H1 (cell line): ENCODE data around the gene AATK. TPM values are rescaled to one million over a fixed set of nuclear protein-coding genes. Genes with fewer than 3 reads are reported as not detected.

Source experiments
- CTCF ChIA-PET: fragments of 300-600 bp; sonication (Branson Sonifier 250); formaldehyde crosslinking; loops from one replicate; lab custom pipeline; 2021; ENCODE audit not compliant: partially characterized antibody; lab: Charles Lee
- POLR2A ChIA-PET: fragments of 300-600 bp; sonication (Branson Sonifier 250); formaldehyde crosslinking; loops from one replicate; lab custom pipeline; 2021; ENCODE audit warnings: inconsistent platforms; ENCODE audit not compliant: partially characterized antibody; lab: Charles Lee
- DNase-seq, 2 experiments: peaks; one replicate each; pipeline versions ENCODE4 v3.0.0 to v3.0.0-alpha.2; 2010 to 2022; ENCODE audit warnings: low spot score in 2 of 2, low read depth in 1 of 2, mixed read lengths in 1 of 2
- FAIRE-seq: peaks from 2 replicates; lab custom pipeline; 2011; peaks lifted over from hg19 to GRCh38; lab: Jason Lieb, UNC
- H2AFZ ChIP-seq: 2 replicates; pipeline ENCODE4 v1.8.1; 2012; ENCODE audit warnings: low read length, inconsistent platforms
- H2AK5ac ChIP-seq: 2 replicates; pipeline ENCODE4 v1.6.1; 2013; ENCODE audit warnings: low read depth, low read length
- H2BK120ac ChIP-seq: replicated peaks from 2 replicates; pipeline ENCODE3; 2013; ENCODE audit warnings: low read depth, low read length, inconsistent platforms
- H2BK12ac ChIP-seq: 2 replicates; pipeline ENCODE4 v1.6.1; 2013; ENCODE audit warnings: low read depth, low read length
- H2BK15ac ChIP-seq: 2 replicates; pipeline ENCODE4 v1.6.1; 2013; ENCODE audit warnings: low read length
- H2BK20ac ChIP-seq: 2 replicates; pipeline ENCODE4 v1.6.1; 2013; ENCODE audit warnings: low read length
- H2BK5ac ChIP-seq: 2 replicates; pipeline ENCODE4 v1.6.1; 2013; ENCODE audit warnings: low read depth, low read length
- H3K14ac ChIP-seq: 2 replicates; pipeline ENCODE4 v1.6.1; 2013; ENCODE audit warnings: inconsistent platforms; ENCODE audit not compliant: insufficient read length
- H3K18ac ChIP-seq: 2 replicates; pipeline ENCODE4 v1.6.1; 2013; ENCODE audit warnings: low read length; ENCODE audit errors: extremely low read depth
- H3K23ac ChIP-seq: 2 replicates; pipeline ENCODE4 v1.6.1; 2013; ENCODE audit warnings: inconsistent platforms; ENCODE audit not compliant: insufficient read length
- H3K23me2 ChIP-seq: 2 replicates; pipeline ENCODE4 v1.6.1; 2013; ENCODE audit warnings: low read depth, low read length
- H3K27ac ChIP-seq: 2 replicates; pipeline ENCODE4 v1.6.1; 2011; ENCODE audit warnings: low read depth, low read length, inconsistent platforms
- H3K27me3 ChIP-seq, 4 experiments: replicated peaks in 1 of 4; 1 replicate in 1 of 4; 2 replicates in 3 of 4; pipeline versions ENCODE4 v1.6.1 to v1.8.1; 2011 to 2013; ENCODE audit warnings: low read length in 3 of 4, mild to moderate bottlenecking in 3 of 4, inconsistent platforms in 2 of 4, mixed read lengths in 2 of 4, moderate library complexity in 1 of 4; ENCODE audit not compliant: control insufficient read depth in 3 of 4, insufficient read depth in 3 of 4; ENCODE audit errors: extremely low read depth in 1 of 4
- H3K36me3 ChIP-seq, 4 experiments: 2 replicates each; pipeline versions ENCODE4 v1.6.1 to v1.8.1; 2011 to 2013; ENCODE audit warnings: mild to moderate bottlenecking in 4 of 4, low read length in 3 of 4, moderate library complexity in 2 of 4, control low read depth in 1 of 4, inconsistent platforms in 1 of 4; ENCODE audit not compliant: insufficient read depth in 4 of 4, control insufficient read depth in 2 of 4
- H3K4ac ChIP-seq: replicated peaks from 2 replicates; pipeline ENCODE3; 2013; ENCODE audit warnings: low read length, low read depth, mixed read lengths, inconsistent platforms; ENCODE audit not compliant: insufficient read length
- H3K4me1 ChIP-seq, 4 experiments: replicated peaks in 1 of 4; 1 replicate in 1 of 4; 2 replicates in 3 of 4; pipeline versions ENCODE4 v1.6.1 to v1.8.1; 2011 to 2013; ENCODE audit warnings: low read length in 3 of 4, inconsistent platforms in 2 of 4, mixed read lengths in 1 of 4; ENCODE audit not compliant: insufficient read depth in 4 of 4, control insufficient read depth in 3 of 4
- H3K4me2 ChIP-seq, 2 experiments: 2 replicates each; pipeline versions ENCODE4 v1.6.1 to v1.8.1; 2011 to 2013; ENCODE audit warnings: low read depth in 2 of 2, low read length in 2 of 2, control low read depth in 1 of 2, inconsistent platforms in 1 of 2, mild to moderate bottlenecking in 1 of 2; ENCODE audit not compliant: insufficient read depth in 1 of 2
- H3K4me3 ChIP-seq, 4 experiments: fragments of 200-600, 300-600 bp in 1 of 4; sonication (generic), shearing (Covaris generic), sonication (Bioruptor Twin) in 1 of 4; 2 replicates each; pipeline versions ENCODE4 v1.5.1 to v1.8.1; 2011 to 2016; ENCODE audit warnings: low read length in 4 of 4, low read depth in 3 of 4, control low read depth in 2 of 4, inconsistent platforms in 2 of 4, mild to moderate bottlenecking in 2 of 4, mixed read lengths in 1 of 4, moderate library complexity in 1 of 4; ENCODE audit not compliant: insufficient read depth in 2 of 4; ENCODE audit errors: extremely low read depth in 1 of 4
- H3K56ac ChIP-seq: replicated peaks from 2 replicates; pipeline ENCODE3; 2013; ENCODE audit warnings: low read depth, mild to moderate bottlenecking, mixed read lengths, low read length, inconsistent platforms; ENCODE audit not compliant: insufficient read length
- H3K79me1 ChIP-seq: 2 replicates; pipeline ENCODE4 v1.6.1; 2013; ENCODE audit warnings: low read depth, low read length, control low read depth
- H3K79me2 ChIP-seq, 2 experiments: 2 replicates each; pipeline versions ENCODE4 v1.6.1 to v1.8.1; 2012 to 2013; ENCODE audit warnings: low read length in 2 of 2, mild to moderate bottlenecking in 2 of 2, inconsistent platforms in 1 of 2; ENCODE audit not compliant: insufficient read depth in 2 of 2, control insufficient read depth in 1 of 2
- H3K9ac ChIP-seq, 4 experiments: replicated peaks in 1 of 4; 1 replicate in 1 of 4; 2 replicates in 3 of 4; pipeline versions ENCODE4 v1.6.1 to v1.8.1; 2011 to 2013; ENCODE audit warnings: low read depth in 3 of 4, low read length in 3 of 4, control low read depth in 2 of 4, mild to moderate bottlenecking in 2 of 4, moderate library complexity in 2 of 4, inconsistent platforms in 1 of 4; ENCODE audit errors: extremely low read depth in 1 of 4
- H3K9me3 ChIP-seq, 2 experiments: 2 replicates each; pipeline versions ENCODE4 v1.6.1 to v1.8.1; 2012 to 2013; ENCODE audit warnings: mild to moderate bottlenecking in 2 of 2, moderate library complexity in 2 of 2, control low read depth in 1 of 2, inconsistent platforms in 1 of 2, low read depth in 1 of 2, low read length in 1 of 2, mixed read lengths in 1 of 2; ENCODE audit not compliant: insufficient read depth in 2 of 2
- H4K20me1 ChIP-seq, 2 experiments: replicated peaks in 1 of 2; 2 replicates each; pipeline versions ENCODE3 to v1.8.1; 2011 to 2013; ENCODE audit warnings: inconsistent platforms in 2 of 2, low read length in 2 of 2, mild to moderate bottlenecking in 1 of 2; ENCODE audit not compliant: insufficient read depth in 2 of 2, control insufficient read depth in 1 of 2
- H4K5ac ChIP-seq: 2 replicates; pipeline ENCODE4 v1.6.1; 2013; ENCODE audit warnings: low read length, low read depth, mixed read lengths, inconsistent platforms; ENCODE audit not compliant: insufficient read length
- H4K8ac ChIP-seq: 2 replicates; pipeline ENCODE4 v1.8.0; 2013; ENCODE audit warnings: mild to moderate bottlenecking, moderate library complexity, low read length, inconsistent platforms; ENCODE audit not compliant: insufficient read depth; ENCODE audit errors: extremely low read depth
- H4K91ac ChIP-seq: replicated peaks from 2 replicates; pipeline ENCODE3; 2013; ENCODE audit warnings: low read length, mixed read lengths, inconsistent platforms; ENCODE audit not compliant: insufficient read length
- CEBPB ChIP-seq: IDR thresholded peaks from 2 replicates; pipeline ENCODE4 v1.6.1; 2012; ENCODE audit warnings: low read depth, low read length
- CHD2 ChIP-seq: IDR thresholded peaks from 2 replicates; pipeline ENCODE4 v1.6.1; 2012; ENCODE audit warnings: low read length, improper control_type of control experiment
- CTBP2 ChIP-seq: IDR thresholded peaks from 2 replicates; pipeline ENCODE4 v1.7.0; 2011; ENCODE audit warnings: borderline replicate concordance, mild to moderate bottlenecking, moderate library complexity, mixed read lengths, low read length; ENCODE audit not compliant: insufficient read depth, insufficient read length
- HDAC2 ChIP-seq, 2 experiments: fragments of 300-600 bp in 1 of 2; sonication (generic) in 1 of 2; IDR thresholded peaks; 2 replicates each; pipeline ENCODE4 v1.6.1; 2011 to 2012; ENCODE audit warnings: low read depth in 2 of 2, low read length in 2 of 2, mild to moderate bottlenecking in 2 of 2, moderate library complexity in 2 of 2, borderline replicate concordance in 1 of 2, inconsistent platforms in 1 of 2
- JUN ChIP-seq: IDR thresholded peaks from 2 replicates; pipeline ENCODE4 v1.6.1; 2011; ENCODE audit warnings: low read depth, mild to moderate bottlenecking, improper control_type of control experiment, low read length
- NRF1 ChIP-seq: IDR thresholded peaks from 2 replicates; pipeline ENCODE4 v1.6.1; 2011; ENCODE audit warnings: mild to moderate bottlenecking, low read depth, low read length, improper control_type of control experiment
- POLR2A ChIP-seq, 2 experiments: IDR thresholded peaks; 1 replicate in 1 of 2; 2 replicates in 1 of 2; pipeline ENCODE4 v1.6.1; 2011; ENCODE audit warnings: low read depth in 2 of 2, low read length in 2 of 2, mild to moderate bottlenecking in 2 of 2; ENCODE audit errors: control extremely low read depth in 1 of 2
- POLR2AphosphoS5 ChIP-seq: IDR thresholded peaks from 2 replicates; pipeline ENCODE4 v1.6.1; 2011; ENCODE audit warnings: low read depth, low read length
- SUZ12 ChIP-seq: fragments of 200-600 bp; sonication (generic); IDR thresholded peaks from 2 replicates; pipeline ENCODE4 v1.6.1; 2012; ENCODE audit warnings: mild to moderate bottlenecking, inconsistent platforms, low read length, moderate library complexity, mixed read lengths
- TEAD4 ChIP-seq: IDR thresholded peaks from 2 replicates; pipeline ENCODE4 v1.6.1; 2012; ENCODE audit warnings: low read depth, low read length, inconsistent platforms, mixed read lengths
- ZNF274 ChIP-seq: IDR thresholded peaks from 2 replicates; pipeline ENCODE4 v1.7.0; 2012; ENCODE audit warnings: low read length, borderline replicate concordance; ENCODE audit errors: extremely low read depth
- WGBS, 2 experiments: shearing (Covaris generic) in 1 of 2; methylation state at CpG; one replicate each; pipeline versions ENCODE4 v1.1.6 to v1.1.7; 2013 to 2015; ENCODE audit warnings: low lambda C conversion rate in 2 of 2, mixed read lengths in 2 of 2, inconsistent platforms in 1 of 2, low coverage in 1 of 2, missing lambda C conversion rate in 1 of 2; ENCODE audit not compliant: insufficient replicate concordance in 2 of 2, insufficient coverage in 1 of 2, insufficient read length in 1 of 2; ENCODE audit errors: extremely low coverage in 1 of 2, missing lambda C conversion rate in 1 of 2; 5-methylcytosine and 5-hydroxymethylcytosine counted together
- polyA plus RNA-seq, 7 experiments: library from polyadenylated mRNA; depleted of rRNA in 3 of 7; stranded (reverse) in 5 of 7; unstranded in 2 of 7; fragments of >200 nt in 5 of 7; fragments of 200-250 nt in 2 of 7; gene quantifications; 1 replicate in 5 of 7; 2 replicates in 1 of 7; 4 replicates in 1 of 7; pipeline versions ENCODE4 v1.2.1 to v1.2.3, GENCODE V29; 2011 to 2013; ENCODE audit warnings: missing spikeins in 2 of 7, mixed read lengths in 2 of 7
- total RNA-seq: library from RNA; stranded (reverse); fragmentation: NEBNext Ultra II Directional; extraction: Animal tissue kit (Norgen Biotek cat#: 25700); gene quantifications from 2 replicates; pipeline ENCODE4 v1.2.1, GENCODE V29; 2021

The AATK gene
- total and polyA plus RNA-seq, 2 of the 8 experiments (the other 6 are each of a cell fraction or from before 2014, with no cell fraction given): 1.7 to 3.5 TPM

- H2AFZ ChIP-seq: no peak overlapping the region
- WGBS, 2 experiments: 97% methylated on average over 7 of the region's 9 CpGs; no CpG with 5 or more reads in 1 of the 2 experiments
- FAIRE-seq (no peak), DNase-seq (no peak)
- CTCF ChIA-PET: interaction anchor here (0.6 kb wide), 1 partner anchor 1228 kb away, joined by 4 read pairs; no protein-coding TSS in a partner anchor
- H2BK15ac ChIP-seq: no peak overlapping the region
- H2BK20ac ChIP-seq: no peak overlapping the region
- H2AK5ac ChIP-seq: no peak overlapping the region
- no peak overlapping the region for H4K5ac ChIP-seq
- H3K4ac ChIP-seq: no peak overlapping the region
- no peak overlapping the region for H4K91ac ChIP-seq
- no peak overlapping the region for H2BK12ac ChIP-seq
- no peaks in the 10 kb centered on the region for H3K9me3 ChIP-seq
- no peaks in the 10 kb centered on the region for H3K27me3 ChIP-seq
- POLR2A ChIA-PET: no interaction called here
- H3K4me3 ChIP-seq: no peak overlapping the region
- no peak overlapping the region for H3K14ac ChIP-seq
- H4K20me1 ChIP-seq: no peaks in the 10 kb centered on the region
- H3K4me1 ChIP-seq: no peaks in the 10 kb centered on the region
- H3K27ac ChIP-seq: no peak overlapping the region
- H3K79me1 ChIP-seq: no peaks in the 10 kb centered on the region
- no peaks in the 10 kb centered on the region for H3K79me2 ChIP-seq
- H3K56ac ChIP-seq: no peak overlapping the region
- no peak overlapping the region for H3K4me2 ChIP-seq
- H3K23ac ChIP-seq: no peak overlapping the region
- no peak for TF ChIP-seq CHD2
- TF ChIP-seq POLR2A (IDR thresholded peaks at IDR 0.05; ENCODE audit: control extremely low read depth in 1 of 2, low read depth in 2 of 2, low read length in 2 of 2): no peak
- no peak for TF ChIP-seq TEAD4
- TF ChIP-seq SUZ12: no peak
- no peak for TF ChIP-seq POLR2AphosphoS5
- no peak for TF ChIP-seq CTBP2
- TF ChIP-seq ZNF274: no peak
- TF ChIP-seq CEBPB: no peak
- TF ChIP-seq NRF1: no peak
- no peak for TF ChIP-seq JUN
- TF ChIP-seq HDAC2 (IDR thresholded peaks at IDR 0.05; ENCODE audit: borderline replicate concordance in 1 of 2, low read depth in 2 of 2, low read length in 2 of 2): no peak
- H3K23me2 ChIP-seq: no peaks in the 10 kb centered on the region
- no peak overlapping the region for H2BK5ac ChIP-seq
- peak overlapping the region; percentile 25; the same call in 1 of the 2 replicates for H4K8ac ChIP-seq
- no peak overlapping the region for H3K18ac ChIP-seq
- no peak overlapping the region for H2BK120ac ChIP-seq
- no peak overlapping the region for H3K9ac ChIP-seq
- H3K36me3 ChIP-seq: no peaks in the 10 kb centered on the region
These were observed 57.8 kb downstream of the AATK start for GRCh38 chr17:81108220-81108619.
